GM12878 (cell line): ENCODE results near the gene MLXIPL. TPM values are rescaled to one million over a fixed set of nuclear protein-coding genes. Genes with fewer than 3 reads are reported as not detected.

ENCODE experiments used
- ATAC-seq: fragments of 200-7000 bp; cut with Tn5 transposase; 3 replicates; pipeline ENCODE4 v1.9.1; 2020; ENCODE audit warnings: mild to moderate bottlenecking, moderate library complexity
- BruUV-seq: library from RNA; stranded (reverse); fragments of 400-500 nt; replicated peaks from 2 replicates; lab custom pipeline; 2021; lab: Mats Ljungman, UMichigan
- CTCF ChIA-PET: fragments of 300-600 bp; sonication (Branson Sonifier 250); formaldehyde crosslinking; extraction: SDS; loops from one replicate; lab custom pipeline; 2021; ENCODE audit warnings: inconsistent platforms; lab: Yijun Ruan, JAX
- POLR2A ChIA-PET: fragments of 350-600 bp; formaldehyde crosslinking; extraction: SDS; loops from one replicate; lab custom pipeline; 2021; ENCODE audit warnings: inconsistent platforms; lab: Charles Lee
- RAD21 ChIA-PET: fragments of 300-600 bp; sonication (Branson Sonifier 250); formaldehyde crosslinking; loops from one replicate; lab custom pipeline; 2023; ENCODE audit warnings: antibody characterized with exemption; ENCODE audit not compliant: unreplicated experiment; lab: Charles Lee
- SMC1A ChIA-PET: fragments of 300-600 bp; sonication (Branson Sonifier 250); formaldehyde crosslinking; loops from one replicate; lab custom pipeline; 2023; ENCODE audit not compliant: unreplicated experiment, uncharacterized antibody; lab: Charles Lee
- DNase-seq: peaks from one replicate; pipeline ENCODE4 v3.0.0-alpha.2; 2011; ENCODE audit warnings: low read depth, low spot score
- FAIRE-seq: peaks from 3 replicates; lab custom pipeline; 2011; peaks lifted over from hg19 to GRCh38; lab: Jason Lieb, UNC
- H2AFZ ChIP-seq: 2 replicates; pipeline ENCODE4 v1.6.0; 2011; ENCODE audit warnings: low read depth, low read length, control low read depth; ENCODE audit not compliant: control insufficient read depth
- H3K27ac ChIP-seq: 2 replicates; pipeline ENCODE4 v1.5.1; 2011; ENCODE audit warnings: control low read depth; ENCODE audit not compliant: control insufficient read depth, insufficient read depth
- H3K27me3 ChIP-seq, 2 experiments: replicated peaks in 1 of 2; 2 replicates each; pipeline versions ENCODE4 v1.6.0 to v1.6.1; 2011; ENCODE audit warnings: low read length in 1 of 2; ENCODE audit not compliant: control insufficient read depth in 2 of 2, insufficient read depth in 2 of 2
- H3K36me3 ChIP-seq, 2 experiments: 2 replicates each; pipeline ENCODE4 v1.5.1; 2011; ENCODE audit warnings: low read length in 1 of 2; ENCODE audit not compliant: control insufficient read depth in 2 of 2, insufficient read depth in 2 of 2
- H3K4me1 ChIP-seq: 2 replicates; pipeline ENCODE4 v1.6.1; 2011; ENCODE audit warnings: mild to moderate bottlenecking, low read length, moderate library complexity, mixed read lengths; ENCODE audit not compliant: control insufficient read depth, insufficient read depth
- H3K4me2 ChIP-seq: 2 replicates; pipeline ENCODE4 v1.6.0; 2011; ENCODE audit warnings: control low read depth; ENCODE audit not compliant: control insufficient read depth, insufficient read depth
- H3K4me3 ChIP-seq: fragments of 200-600 bp; sonication (generic); 2 replicates; pipeline ENCODE4 v1.5.1; 2016
- H3K79me2 ChIP-seq: 2 replicates; pipeline ENCODE4 v1.6.0; 2011; ENCODE audit warnings: low read length; ENCODE audit not compliant: control insufficient read depth, insufficient read depth
- H3K9ac ChIP-seq: 2 replicates; pipeline ENCODE4 v1.8.0; 2011; ENCODE audit warnings: low read length, control low read depth, mixed read lengths; ENCODE audit not compliant: control insufficient read depth, insufficient read depth
- H3K9me3 ChIP-seq: replicated peaks from 3 replicates; pipeline ENCODE4 v1.5.1; 2011; ENCODE audit warnings: mild to moderate bottlenecking, low read length; ENCODE audit not compliant: control insufficient read depth, insufficient read depth
- H4K20me1 ChIP-seq: 2 replicates; pipeline ENCODE4 v1.6.0; 2011; ENCODE audit not compliant: control insufficient read depth, insufficient read depth
- CHD4 ChIP-seq: fragments of 200-600 bp; sonication (generic); IDR thresholded peaks from 2 replicates; pipeline ENCODE4 v1.6.1; 2016; ENCODE audit warnings: mild to moderate bottlenecking
- GABPA ChIP-seq: IDR thresholded peaks from 2 replicates; pipeline ENCODE4 v1.6.1; 2014; ENCODE audit warnings: antibody characterized with exemption, low read depth, mild to moderate bottlenecking, inconsistent platforms
- HDGF ChIP-seq: fragments of 450-650 bp; IDR thresholded peaks from 2 replicates; pipeline ENCODE4 v1.6.1; 2016; ENCODE audit warnings: antibody characterized with exemption
- NR2C2 ChIP-seq: IDR thresholded peaks from 2 replicates; pipeline ENCODE4 v1.6.1; 2011; ENCODE audit warnings: borderline replicate concordance, low read depth; ENCODE audit not compliant: control insufficient read depth, insufficient read length
- NRF1 ChIP-seq: conservative IDR thresholded peaks from 2 replicates; pipeline ENCODE4 v1.6.1; 2011; ENCODE audit warnings: mild to moderate bottlenecking, low read depth, low read length, improper control_type of control experiment
- SUZ12 ChIP-seq: fragments of 200-600 bp; sonication (generic); IDR thresholded peaks from one replicate; pipeline ENCODE4 v1.6.1; 2018; ENCODE audit warnings: antibody characterized with exemption, mild to moderate bottlenecking; ENCODE audit not compliant: unreplicated experiment
- ZNF274 ChIP-seq: IDR thresholded peaks from one replicate; pipeline ENCODE4 v1.8.0; 2011; ENCODE audit not compliant: insufficient read length, insufficient read depth
- WGBS: methylation state at CpG from one replicate; pipeline ENCODE4 v1.1.6; 2016; ENCODE audit warnings: low lambda C conversion rate; ENCODE audit not compliant: insufficient replicate concordance, insufficient coverage; ENCODE audit errors: missing lambda C conversion rate; 5-methylcytosine and 5-hydroxymethylcytosine counted together
- in situ Hi-C: fragments of 300-500 bp; cut with MboI; formaldehyde crosslinking; loops from 9 replicates; pipeline ENCODE4 v1.14.3; 2018; ENCODE audit warnings: mixed read lengths
- intact Hi-C: fragments of 100-400 bp; cut with micrococcal nuclease; formaldehyde crosslinking; loops from one replicate; pipeline ENCODE4 v1.14.2; 2022; ENCODE audit not compliant: unreplicated experiment
- polyA plus RNA-seq, 11 experiments: library from polyadenylated mRNA; depleted of rRNA in 4 of 11; unstranded in 6 of 11; stranded (reverse) in 5 of 11; fragments of >200 nt; fragmentation: Nextera tagmentation in 4 of 11; fragmentation: Illumina TruSeq in 1 of 11; extraction: Ambion mirVana in 4 of 11; extraction: Trizol in 1 of 11; gene quantifications; 1 replicate in 1 of 11; 2 replicates in 10 of 11; pipeline versions ENCODE4 v1.2.1 to v1.2.3, GENCODE V29; 2011 to 2016; ENCODE audit warnings: inconsistent platforms in 2 of 11, missing spikeins in 2 of 11, low read depth in 1 of 11
- total RNA-seq, 4 experiments: library from RNA; depleted of rRNA in 3 of 4; stranded (reverse); fragments of >200 nt in 3 of 4; fragmentation: Illumina TruSeq in 1 of 4; extraction: Trizol in 1 of 4; gene quantifications; 2 replicates each; pipeline versions ENCODE4 v1.2.1 to v1.2.3, GENCODE V29; 2013 to 2021
- TF ChIP-seq, protein P1 (sequence below): IDR thresholded peaks from 2 replicates; pipeline ENCODE4 v1.6.1; 2012; ENCODE audit warnings: low read depth, low read length, improper control_type of control experiment
- TF ChIP-seq, protein P2 (sequence below): IDR thresholded peaks from 2 replicates; pipeline ENCODE4 v1.6.1; 2011; ENCODE audit warnings: mild to moderate bottlenecking, low read depth, low read length, moderate library complexity; ENCODE audit not compliant: insufficient replicate concordance

The MLXIPL gene
- total and polyA plus RNA-seq, 10 of the 15 experiments (the other 5 are each of a cell fraction or from before 2014, with no cell fraction given): 0.21 TPM; not detected in 9

DNA sequence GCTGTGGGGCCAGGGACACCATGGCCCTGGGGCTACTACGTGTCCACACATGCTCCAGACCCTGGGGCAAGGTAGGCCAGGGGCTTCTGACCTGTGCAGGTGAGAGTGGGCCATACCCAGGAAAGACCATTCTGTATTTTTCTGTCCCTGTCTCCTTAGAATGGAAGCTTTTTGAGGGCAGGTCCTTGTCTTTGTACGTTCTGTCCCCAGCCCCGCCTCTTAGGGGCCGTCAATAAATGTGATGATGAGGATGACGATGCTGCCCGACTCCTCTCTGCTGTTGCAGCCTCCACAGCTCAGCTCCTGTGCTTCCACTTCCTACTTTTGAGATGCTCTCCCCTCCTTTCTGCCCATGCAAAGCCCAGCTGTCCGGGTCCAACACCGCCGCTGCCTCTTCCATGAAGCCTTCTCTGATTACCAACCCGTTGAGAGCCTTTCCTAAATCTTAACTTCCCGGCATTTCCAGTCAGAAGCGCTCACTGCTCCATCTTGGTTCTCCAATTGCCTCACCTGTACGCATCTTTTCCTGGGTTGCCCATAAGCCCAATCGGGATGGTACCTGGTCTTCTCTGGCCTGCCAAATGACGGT, 47.6 kb upstream of the MLXIPL start:
- H4K20me1 ChIP-seq: no peaks in the 10 kb centered on the region
- H3K9ac ChIP-seq: no peak overlapping the region
- in situ Hi-C loops: no loop called here
- no peak for FAIRE-seq
- DNase-seq: no peak
- BruUV-seq: no TSS peak
- ChIA-PET CTCF (no interaction called here), SMC1A (no interaction called here), RAD21 (no interaction called here), POLR2A (no interaction called here)
- H3K4me1 ChIP-seq: no peaks in the 10 kb centered on the region
- no peak overlapping the region for H2AFZ ChIP-seq
- no peaks in the 10 kb centered on the region; a peak in 1 of 4 replicates for H3K27me3 ChIP-seq
- H3K4me3 ChIP-seq: no peak overlapping the region
- 54% methylated on average over 15 of the region's 15 CpGs for WGBS
- H3K4me2 ChIP-seq: no peak overlapping the region
- ATAC-seq: no peak
- H3K9me3 ChIP-seq: no peaks in the 10 kb centered on the region
- H3K36me3 ChIP-seq: no peaks in the 10 kb centered on the region
- no peak overlapping the region for H3K27ac ChIP-seq
- no peaks in the 10 kb centered on the region for H3K79me2 ChIP-seq
- TF ChIP-seq, protein P1, sequence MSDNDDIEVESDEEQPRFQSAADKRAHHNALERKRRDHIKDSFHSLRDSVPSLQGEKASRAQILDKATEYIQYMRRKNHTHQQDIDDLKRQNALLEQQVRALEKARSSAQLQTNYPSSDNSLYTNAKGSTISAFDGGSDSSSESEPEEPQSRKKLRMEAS: no peak
- TF ChIP-seq, protein P2, sequence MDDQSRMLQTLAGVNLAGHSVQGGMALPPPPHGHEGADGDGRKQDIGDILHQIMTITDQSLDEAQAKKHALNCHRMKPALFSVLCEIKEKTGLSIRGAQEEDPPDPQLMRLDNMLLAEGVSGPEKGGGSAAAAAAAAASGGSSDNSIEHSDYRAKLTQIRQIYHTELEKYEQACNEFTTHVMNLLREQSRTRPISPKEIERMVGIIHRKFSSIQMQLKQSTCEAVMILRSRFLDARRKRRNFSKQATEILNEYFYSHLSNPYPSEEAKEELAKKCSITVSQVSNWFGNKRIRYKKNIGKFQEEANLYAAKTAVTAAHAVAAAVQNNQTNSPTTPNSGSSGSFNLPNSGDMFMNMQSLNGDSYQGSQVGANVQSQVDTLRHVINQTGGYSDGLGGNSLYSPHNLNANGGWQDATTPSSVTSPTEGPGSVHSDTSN: no peak
- TF ChIP-seq NR2C2 (no peak), SUZ12 (no peak), CHD4 (no peak), ZNF274 (no peak), HDGF (no peak), GABPA (no peak), NRF1 (no peak)
- intact Hi-C loops: no loop called here
